Measurements from ENCODE around the gene ZDHHC14.

The ZDHHC14 gene

DNA sequence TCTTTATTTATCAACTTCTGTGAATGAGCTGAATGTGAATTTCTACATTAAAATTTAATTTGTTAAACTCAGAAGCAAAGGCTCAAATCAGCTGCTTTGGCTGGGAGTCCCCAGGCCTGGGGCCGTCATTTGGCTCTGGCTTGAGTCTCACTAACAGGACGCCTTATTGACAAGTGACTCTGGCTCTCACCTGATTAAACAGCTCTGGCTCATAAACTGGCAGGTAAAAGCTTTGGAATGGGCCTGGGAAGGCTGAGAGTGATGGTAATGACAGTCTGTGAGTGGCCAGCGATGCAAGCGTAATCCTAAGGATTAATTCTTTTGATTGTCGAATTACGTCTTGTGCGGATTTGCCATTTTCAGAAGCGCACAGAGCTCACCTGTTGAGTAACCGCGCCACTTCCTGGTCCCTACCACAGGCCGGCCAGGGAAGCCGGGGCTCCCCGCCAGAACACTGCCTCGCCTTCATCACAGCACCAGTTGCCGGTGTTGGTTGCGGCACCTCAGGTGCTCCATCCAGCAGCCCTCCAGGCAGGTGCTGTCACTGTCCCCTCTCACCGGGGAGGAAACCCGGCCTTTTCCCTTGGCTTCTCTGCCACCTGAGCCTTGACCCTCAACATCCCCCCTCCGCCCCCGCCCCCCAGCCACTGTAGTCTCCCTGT is 110.7 kb downstream of the ZDHHC14 start:
- no peak for DNase-seq (ENCODE audit: low read depth in 2 of 2)

DNA sequence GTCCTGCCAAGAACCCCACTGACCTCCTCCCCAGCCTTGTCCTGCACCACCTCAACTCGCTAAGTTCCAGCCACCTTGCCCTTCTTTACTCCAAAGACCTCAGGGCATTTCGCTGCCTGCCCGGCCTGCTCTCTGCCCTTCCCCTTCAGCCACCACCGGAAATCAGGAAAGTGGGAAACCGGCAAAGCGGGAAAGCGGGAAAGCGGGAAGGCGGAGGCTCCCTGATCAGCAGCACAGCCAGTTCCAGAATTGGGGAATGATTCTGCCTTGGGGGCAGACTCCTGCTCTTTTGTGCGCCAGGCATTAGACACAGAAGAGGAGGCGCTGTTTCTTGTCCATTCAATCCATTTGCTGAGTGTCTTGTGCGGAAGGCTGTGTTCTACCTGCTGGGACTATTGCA is 111.3 kb downstream of the ZDHHC14 start:
- DNase-seq (ENCODE audit: low read depth in 2 of 2) = no peak

DNA sequence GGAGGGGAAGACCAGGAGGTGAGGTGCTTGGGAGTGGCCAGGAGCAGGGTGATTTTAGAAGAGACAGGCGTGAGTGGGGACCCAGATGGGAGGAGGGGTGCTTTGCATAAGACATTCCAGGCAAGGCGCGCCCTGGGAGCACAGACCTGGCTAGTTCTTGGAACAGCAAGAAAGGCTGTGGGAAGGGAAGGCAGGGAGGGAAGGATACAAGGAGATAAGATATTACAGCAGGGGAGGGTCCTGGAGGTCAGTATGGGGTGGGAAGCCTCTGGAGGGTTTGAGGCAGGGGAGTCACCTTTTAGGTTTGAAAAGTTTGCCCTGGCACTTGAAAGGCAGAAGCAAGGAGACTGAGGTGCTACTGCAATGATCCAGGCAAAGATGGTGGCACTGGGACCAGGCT is 111.8 kb downstream of the ZDHHC14 start:
- no peak for DNase-seq (ENCODE audit: low read depth in 2 of 2)

DNA sequence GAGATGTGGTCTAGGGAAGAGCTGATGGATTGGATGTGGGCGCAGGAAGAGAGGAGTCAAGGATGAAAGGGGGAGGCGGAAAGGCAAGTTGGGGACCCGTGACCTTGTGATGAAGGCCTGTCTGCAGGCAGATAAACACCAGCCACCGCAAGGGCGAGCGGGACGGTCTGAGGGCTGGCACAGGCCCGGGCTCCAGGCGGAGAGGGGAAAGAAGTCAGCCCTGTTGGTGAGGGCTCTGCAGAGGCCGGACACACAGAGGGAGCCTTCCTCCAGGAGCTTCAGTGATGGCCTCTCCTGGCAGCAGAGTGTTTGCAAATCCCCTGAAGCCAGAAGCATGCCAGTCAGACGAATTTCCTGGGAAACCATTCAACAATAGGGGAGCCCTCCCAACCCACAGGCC is 112.2 kb downstream of the ZDHHC14 start:
- DNase-seq (ENCODE audit: low read depth in 2 of 2) = no peak

DNA sequence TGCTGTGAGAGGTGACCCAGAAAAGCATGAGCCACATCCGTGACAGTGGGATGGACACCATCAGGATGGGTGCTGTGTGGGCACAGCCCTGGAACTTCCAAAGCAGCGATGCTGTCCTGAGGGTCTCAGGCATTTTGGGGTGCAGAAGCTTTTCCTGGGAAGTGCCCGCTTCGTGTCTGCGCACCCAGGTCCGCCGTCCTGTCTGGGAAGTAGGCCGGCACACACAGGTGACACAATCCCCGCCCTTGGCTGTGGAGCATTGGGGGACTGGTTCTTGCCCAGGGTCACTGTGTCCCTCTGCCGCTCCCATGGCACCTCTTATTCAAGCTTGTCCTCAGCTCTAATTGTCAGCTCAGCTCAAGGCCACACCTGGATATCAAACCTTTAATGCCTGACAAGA is 112.6 kb downstream of the ZDHHC14 start:
- DNase-seq (ENCODE audit: low read depth in 2 of 2) = no peak

DNA sequence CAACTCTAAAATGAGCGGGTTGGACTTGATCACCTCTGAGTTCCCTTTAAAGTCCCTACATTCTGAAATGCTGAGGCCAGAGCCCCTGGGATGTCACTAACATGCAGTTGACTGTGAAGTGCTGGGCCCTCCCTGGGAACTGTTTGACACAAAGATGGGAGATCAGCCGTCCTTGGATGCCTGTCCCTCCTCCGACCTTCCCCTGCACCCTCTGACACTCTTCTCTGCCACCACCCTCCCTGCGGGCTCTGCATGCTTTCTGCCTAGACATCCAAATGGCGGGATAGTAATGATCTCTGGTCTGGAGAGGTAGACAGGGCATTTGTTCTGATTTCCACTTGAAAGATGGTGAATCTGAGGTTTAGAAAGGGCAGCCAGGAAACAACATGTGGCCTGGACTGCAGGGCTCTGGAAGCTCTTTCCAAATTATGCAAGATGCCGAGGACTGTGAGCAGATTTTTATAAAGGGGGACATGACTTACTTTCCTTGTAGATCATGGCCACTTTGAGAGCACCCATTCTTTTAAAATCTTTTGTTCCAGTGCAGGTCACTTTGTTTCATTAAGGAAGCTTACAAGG is 113.2 kb downstream of the ZDHHC14 start:
- DNase-seq (ENCODE audit: low read depth in 2 of 2) = no peak

DNA sequence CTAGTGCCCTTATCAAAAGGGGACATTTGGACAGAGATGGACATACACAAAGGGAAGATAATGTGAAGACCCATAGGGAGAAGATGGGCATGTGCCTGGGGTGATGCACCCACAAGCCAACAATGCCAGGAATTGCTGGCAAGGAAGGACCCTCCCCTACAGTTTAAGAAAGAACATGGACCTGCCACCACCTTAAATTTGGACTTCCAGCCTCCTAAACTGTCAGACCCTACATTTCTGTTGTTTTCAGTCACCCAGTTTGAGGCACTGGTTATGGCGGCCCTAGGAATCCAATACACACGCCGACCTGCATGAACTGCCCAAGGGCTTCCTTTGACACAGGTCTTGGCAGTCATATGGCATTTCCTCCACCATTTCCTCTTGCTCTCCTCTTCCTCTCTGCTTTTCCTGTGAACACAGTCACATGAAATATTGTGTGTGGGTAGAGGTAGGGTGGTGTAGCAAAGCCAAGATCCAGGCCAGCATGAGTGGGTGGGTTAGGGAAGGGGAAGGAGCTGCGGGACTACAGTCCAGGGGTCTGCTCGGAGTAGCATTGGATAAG is 115.6 kb downstream of the ZDHHC14 start:
- DNase-seq (ENCODE audit: low read depth in 2 of 2) = no peak

DNA sequence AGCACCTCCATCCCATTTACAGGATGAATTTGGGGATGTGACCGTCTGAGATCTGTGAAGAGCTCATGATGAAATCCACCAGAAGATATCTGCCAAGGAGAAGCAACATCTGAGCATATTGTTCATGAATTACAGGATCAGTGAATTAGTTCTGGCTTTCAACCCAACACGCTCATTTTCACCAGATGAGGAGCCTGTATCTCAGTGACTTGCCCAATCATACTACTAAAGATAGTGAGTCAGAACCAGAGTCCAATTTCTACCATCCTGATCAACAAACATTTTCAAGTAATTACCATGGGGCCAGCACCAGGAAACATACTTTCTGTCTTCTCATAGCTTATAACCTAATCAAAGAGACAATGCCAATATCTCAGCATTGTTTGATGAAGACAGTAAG is 116.6 kb downstream of the ZDHHC14 start:
- DNase-seq (ENCODE audit: low read depth in 2 of 2) = no peak

DNA sequence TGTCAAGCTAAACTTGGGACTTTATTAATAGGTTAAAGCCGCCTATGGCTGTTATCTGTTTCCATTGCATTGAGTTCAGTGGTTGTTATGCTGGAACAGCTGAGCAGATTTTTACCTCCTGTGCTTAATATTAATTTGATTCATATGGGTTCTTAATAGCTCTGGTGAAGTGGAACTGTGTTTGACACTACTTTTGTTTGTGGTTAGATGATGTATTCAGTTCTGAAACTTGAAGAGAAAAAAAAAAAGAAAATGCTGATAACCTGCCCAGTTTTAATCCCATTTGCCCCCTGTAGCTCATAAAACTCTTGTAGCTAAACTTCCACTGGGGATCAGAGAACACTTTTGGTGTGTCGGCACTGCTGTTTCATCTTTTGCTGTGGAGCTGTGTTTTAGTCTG is 117.8 kb downstream of the ZDHHC14 start:
- DNase-seq (ENCODE audit: low read depth in 2 of 2) = no peak

DNA sequence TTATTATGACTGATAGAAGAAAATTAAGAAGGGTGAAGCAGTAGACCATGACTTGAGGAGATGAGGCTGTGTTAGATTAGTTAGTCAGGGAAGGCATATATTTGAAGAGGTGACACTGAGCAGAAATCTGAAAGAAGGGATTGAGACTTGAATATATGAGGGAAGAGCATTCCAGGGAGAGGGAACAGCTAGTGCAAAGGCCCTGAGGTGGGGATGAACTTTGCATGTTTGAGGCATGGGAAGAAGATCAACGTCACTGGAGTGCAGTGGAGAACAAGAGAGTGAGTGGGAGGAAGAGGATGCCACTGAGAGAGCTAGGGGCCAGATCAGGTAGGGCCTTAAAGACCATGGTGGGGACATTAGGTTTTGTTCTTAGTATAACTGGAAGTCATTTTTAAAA is 119.0 kb downstream of the ZDHHC14 start:
- no peak for DNase-seq (ENCODE audit: low read depth in 2 of 2)

DNA sequence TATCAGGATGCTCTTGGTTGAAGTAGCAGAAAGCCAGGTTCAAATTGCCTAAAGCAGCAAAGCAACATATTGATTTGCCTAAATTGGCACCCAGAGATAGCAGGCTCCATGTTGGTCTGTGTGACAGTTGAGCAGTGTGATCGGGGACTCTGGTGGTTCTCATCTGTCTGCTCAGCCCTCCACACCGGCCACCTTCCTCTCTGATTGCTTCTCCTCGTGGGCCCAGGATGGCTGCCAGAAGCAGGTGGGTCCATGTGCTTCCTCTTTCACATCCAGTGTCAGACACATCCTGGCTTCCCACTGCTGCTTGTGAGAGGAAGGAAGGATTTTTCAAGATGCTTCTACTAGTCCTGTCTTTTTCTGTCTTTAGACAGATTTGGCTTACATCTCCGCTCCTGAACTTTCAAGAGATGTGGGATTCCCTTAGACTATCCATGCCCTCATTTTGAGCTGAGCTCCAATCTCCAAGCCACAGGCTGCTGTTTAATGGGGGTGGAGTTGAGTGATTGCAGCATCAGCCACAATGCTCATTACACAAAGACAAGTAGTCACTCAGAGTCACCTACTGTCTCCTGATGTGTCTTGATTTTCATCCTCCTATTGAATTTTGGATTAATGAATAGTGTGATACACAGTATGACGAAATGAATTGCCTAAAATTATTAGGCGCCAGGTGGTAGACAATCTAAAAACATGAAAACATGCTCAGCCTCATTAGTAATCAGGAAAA is 122.2 kb downstream of the ZDHHC14 start:
- DNase-seq (ENCODE audit: low read depth in 2 of 2) = no peak

DNA sequence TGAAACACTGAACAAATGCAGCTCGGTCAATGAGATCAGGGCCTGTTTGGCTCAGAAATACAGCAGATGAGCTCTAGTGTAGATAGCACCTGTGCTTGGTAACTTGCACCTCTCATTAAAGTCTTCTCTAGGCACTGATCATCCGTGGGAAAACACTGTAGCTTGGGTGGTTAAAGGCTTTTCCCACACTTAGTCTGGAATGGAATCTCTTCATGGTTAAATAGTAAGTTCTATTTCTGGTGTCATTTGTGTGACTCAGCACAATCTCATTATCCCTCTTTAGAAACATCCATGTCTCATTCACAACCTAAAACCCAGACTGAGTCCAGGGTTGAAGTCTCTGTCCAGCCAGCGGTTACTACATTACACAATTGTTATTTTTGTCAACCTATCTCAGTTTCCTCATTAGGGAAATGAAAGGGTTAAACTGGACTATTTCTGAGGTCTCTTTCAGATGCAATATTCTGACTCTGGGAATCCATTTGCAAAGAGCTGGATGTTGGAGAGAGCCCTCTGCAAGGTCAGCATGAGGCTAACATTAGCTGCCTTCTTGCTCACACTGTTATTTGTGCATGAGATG is 125.0 kb downstream of the ZDHHC14 start:
- DNase-seq (ENCODE audit: low read depth in 2 of 2) = no peak

DNA sequence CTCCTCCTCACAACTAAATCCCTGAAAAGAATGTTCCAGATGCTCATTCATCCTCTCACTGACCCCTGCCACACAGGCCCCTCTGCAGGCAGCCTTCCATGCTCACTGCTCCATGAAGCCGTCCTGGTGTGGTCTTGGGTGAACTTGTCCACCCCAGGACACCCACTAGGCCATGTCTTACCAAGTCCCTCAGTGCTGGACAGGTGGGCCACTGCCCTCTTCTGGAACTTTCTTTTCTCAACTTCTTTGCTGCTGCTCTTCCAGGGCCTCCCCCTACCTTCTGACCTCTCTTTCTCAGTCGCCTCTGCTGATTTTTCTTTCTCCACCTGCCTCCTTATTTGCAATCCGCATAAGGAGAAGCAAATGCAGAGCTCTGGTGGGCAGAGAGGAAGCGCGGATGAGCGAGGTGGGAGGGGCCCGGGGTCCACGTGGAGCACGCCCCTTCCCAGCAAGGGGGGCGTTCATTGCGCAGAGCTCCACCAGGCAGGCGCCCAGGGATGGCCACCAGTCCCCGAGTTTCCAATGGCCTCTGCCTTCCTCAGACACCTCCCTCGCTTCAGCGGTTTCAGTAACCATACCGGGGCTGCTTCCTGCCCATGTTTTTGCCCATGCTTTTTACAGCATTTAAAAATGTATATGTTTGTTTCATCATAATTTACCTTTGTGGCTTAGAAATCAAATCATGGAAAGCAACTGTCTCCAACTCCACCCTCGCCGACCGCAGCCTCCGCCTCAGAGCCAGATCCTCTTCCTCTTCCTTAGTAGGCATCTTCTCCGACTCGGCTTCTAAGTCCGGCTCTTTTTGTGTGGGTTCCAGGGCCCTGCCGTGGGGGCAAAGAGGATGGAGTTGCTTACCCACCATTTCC is 129.6 kb downstream of the ZDHHC14 start:
- DNase-seq (ENCODE audit: low read depth in 2 of 2) = no peak

DNA sequence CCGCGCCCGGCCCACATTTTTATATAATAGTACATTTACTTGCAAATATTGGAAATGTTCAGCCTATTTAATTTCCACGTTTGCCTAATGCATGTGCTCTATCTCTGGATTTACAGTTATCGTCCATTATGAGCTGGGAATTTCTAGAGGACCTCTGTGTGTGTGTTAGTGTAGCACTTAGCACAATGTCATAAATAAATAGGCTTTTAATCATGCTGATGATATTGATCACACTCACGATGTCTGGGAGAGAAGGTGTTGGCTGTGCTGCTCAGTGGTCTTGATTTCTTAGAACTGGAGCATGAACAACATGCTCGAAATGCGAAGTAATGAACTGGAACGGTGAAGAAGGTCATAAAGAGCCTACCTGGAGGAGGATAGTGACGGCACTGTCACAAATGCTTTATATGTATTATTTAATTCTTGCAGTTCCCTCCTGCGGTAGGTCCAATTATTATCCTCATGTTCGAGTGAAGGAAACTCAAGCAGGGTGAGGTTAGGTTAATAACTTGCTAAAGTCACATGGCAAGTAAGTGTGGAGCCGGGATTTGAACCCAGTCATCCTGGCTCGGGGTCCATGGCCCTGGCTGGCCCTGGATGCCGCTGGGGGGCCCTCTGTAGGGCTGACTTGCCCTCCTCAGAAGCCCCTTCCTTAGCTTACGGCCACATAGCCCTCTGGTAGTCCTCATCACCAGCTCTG is 130.8 kb downstream of the ZDHHC14 start:
- DNase-seq (ENCODE audit: low read depth in 2 of 2) = no peak

DNA sequence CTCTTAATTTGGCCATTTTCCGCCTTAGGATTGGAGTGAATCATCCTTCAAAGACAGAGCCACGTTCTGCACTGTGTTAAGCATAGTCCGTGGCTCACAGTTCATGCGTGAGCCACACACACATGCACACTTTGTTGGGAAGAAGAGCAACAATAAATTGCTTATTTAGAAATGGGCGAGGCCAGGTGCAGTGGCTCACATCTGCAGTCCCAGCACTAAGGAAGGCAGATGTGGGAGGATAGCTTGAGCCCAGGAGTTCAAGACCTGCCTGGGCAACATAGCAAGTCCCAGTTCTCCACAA is 131.3 kb downstream of the ZDHHC14 start:
- no peak for DNase-seq (ENCODE audit: low read depth in 2 of 2)

DNA sequence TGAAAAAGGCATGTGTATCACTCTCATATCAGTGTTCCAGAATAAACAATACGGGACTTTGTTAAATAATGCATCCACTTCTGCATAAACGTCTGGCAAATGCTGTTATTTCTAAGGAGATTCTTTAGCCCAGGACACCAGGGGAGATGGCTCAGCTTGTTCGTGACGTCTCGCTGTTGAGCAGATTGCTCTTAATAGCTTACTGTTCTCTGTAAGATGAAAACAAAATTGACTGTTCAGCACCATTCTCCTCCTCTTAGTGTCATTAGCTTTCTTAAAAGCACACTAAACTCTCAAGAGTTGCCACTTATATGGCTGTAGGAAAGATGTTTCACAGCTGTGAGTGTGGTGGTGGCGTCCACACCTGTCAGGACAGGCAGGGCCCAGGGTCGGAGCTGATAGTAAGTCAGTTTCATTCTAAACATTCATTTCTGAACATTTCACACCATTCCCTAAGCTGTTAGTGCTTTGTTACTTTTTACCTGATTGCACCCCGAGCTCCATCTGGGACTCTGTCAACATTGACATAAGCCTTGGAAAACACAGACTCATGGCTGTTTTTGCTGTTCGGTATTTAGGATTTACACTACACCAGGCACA is 132.1 kb downstream of the ZDHHC14 start:
- DNase-seq (ENCODE audit: low read depth in 2 of 2) = no peak

DNA sequence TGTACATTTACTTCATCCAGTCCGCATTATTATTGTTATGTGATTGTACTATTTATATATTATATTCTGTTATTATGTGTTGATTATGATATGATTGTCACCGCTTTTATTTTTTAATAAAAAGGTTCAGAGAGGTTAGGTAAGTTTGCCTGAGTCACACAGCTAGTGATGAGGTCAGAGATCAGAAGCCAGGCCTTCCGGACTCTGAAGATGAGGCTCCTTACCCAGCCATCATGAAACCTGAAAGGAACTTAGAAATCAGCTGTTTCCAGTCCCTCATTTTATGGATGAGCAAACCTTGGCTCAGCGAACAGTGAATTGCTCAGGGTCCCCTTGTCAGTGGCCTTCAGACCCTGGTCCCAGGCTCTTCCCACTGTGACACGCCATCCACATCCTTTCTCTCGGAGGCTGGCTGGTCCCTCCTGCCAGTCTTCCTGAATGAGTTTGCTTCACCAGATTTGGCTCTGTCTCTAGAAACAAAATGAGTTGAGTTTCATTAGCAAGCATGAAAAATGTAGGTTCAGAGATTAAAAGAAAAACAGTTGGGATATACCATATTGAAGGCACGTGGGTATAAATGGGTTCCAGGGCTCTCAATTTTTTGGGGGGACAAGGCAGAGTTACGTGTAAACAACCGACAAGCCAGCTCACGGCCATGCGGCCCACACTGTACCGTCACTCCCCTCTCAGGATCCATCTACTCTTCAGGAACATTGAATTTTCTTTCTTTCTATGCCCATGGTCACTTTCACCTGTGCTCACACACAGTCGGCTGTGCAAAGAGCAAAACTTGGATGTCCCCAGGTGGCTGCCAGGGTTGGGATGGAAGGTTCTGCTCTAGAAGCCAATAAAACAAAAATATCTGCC is 132.9 kb downstream of the ZDHHC14 start:
- DNase-seq (ENCODE audit: low read depth in 2 of 2) = no peak

DNA sequence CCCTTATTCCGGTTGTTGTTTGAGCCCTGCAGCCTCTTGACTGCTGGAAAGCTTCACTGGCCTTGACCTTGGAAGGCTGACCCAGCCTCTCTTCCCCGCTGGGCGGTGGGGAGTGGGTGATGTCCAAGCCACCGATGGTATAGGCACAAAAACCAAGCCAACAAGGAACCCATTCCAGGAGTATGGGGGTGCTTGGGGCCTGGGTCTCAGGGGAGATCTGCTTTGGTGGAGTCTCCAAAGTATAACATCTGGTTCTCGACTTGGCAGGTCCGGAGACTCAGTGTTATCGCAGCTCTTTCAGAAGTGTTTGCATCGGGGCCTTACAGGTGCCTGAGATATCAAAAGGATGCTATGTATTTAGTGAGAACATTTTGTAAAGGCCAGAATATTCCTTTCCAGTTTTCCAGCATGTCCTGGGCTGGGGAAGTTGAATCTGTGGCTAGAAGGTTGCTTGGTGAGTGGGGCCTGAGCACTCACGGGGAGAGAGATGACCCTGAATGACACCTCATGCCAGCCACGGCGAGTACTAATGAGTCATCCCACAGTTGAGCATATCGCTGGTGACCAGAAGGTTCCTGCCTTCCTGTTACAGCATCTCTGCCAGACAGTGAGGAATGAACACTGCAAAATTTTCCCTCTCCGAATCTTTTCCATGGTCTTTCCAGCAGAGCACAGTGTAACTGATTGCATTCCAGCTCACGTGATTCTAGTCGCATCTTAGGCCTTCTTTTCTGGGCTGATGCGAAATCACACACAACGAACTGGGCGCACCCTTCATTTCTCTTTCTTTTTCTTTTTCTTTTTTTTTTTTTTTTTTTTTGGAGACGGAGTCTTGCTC is 133.9 kb downstream of the ZDHHC14 start:
- DNase-seq (ENCODE audit: low read depth in 2 of 2) = no peak
